HFF-Myc (cell line): ENCODE results near the gene PBX2.
"Not testable (repeated sequence)": the region's sequence is repeated elsewhere in the genome, so short reads cannot be mapped to it uniquely, and the experiment has no call there.

Experiments
- DNase-seq: peaks from one replicate; pipeline ENCODE4 v3.0.0-alpha.2; 2011; ENCODE audit warnings: low read depth; ENCODE audit errors: extremely low read depth
- H3K4me3 ChIP-seq: replicated peaks from 2 replicates; pipeline ENCODE4 v1.5.1; 2011; ENCODE audit warnings: low read depth, mild to moderate bottlenecking, control low read depth, low read length
- CTCF ChIP-seq: IDR thresholded peaks from 2 replicates; pipeline ENCODE4 v1.5.1; 2012; ENCODE audit warnings: mild to moderate bottlenecking, low read depth, low read length, control low read depth; ENCODE audit errors: missing control alignments

The PBX2 gene

GRCh38 chr6:32196682-32197616 lies 6.9 kb upstream of the PBX2 start:
- no peak for TF ChIP-seq CTCF
- no peak for DNase-seq
- H3K4me3 ChIP-seq: peak overlapping the region; percentile 68

- no peak for DNase-seq
- peak overlapping the region; percentile 68 for H3K4me3 ChIP-seq
- TF ChIP-seq CTCF: no peak
Observed at GRCh38 chr6:32195902-32196681, 6.1 kb upstream of the PBX2 start.

- H3K4me3 ChIP-seq: peak overlapping the region; percentile 68
- peak; percentile 31 for TF ChIP-seq CTCF
- peak; percentile 96 for DNase-seq
Observed at GRCh38 chr6:32195652-32195901, 5.6 kb upstream of the PBX2 start.

GRCh38 chr6:32194825-32195651 lies 5.0 kb upstream of the PBX2 start:
- peak overlapping the region; percentile 38 for H3K4me3 ChIP-seq
- peak; percentile 47 for TF ChIP-seq CTCF
- no peak for DNase-seq

- DNase-seq: no peak
- no peak for TF ChIP-seq CTCF
- no peak overlapping the region for H3K4me3 ChIP-seq
Observed at GRCh38 chr6:32194388-32194787, 4.4 kb upstream of the PBX2 start.

- peak overlapping the region; percentile 17 for H3K4me3 ChIP-seq
- DNase-seq: not testable (repeated sequence)
Observed at GRCh38 chr6:32193096-32193495, 3.1 kb upstream of the PBX2 start.
